Neural cell (in vitro differentiated cells): ENCODE measurements around the gene ITPR3. TPM values are rescaled to one million over a fixed set of nuclear protein-coding genes. Genes with fewer than 3 reads are reported as not detected.

Source experiments
- H2AFZ ChIP-seq: fragments of 200-600, 300-800 bp; sonication (generic), shearing (Covaris generic); 2 replicates; pipeline ENCODE4 v1.6.0; 2014; ENCODE audit warnings: low read depth, mild to moderate bottlenecking, antibody characterized with exemption, low read length, moderate library complexity
- H3F3A ChIP-seq: fragments of 200-600 bp; shearing (Covaris generic); 2 replicates; pipeline ENCODE4 v1.6.1; 2016; ENCODE audit warnings: mild to moderate bottlenecking, moderate library complexity, mixed read lengths, antibody characterized with exemption, low read length; ENCODE audit not compliant: insufficient read depth, poor library complexity, severe bottlenecking
- H3K27ac ChIP-seq: fragments of 200-600, 300-800 bp; sonication (generic), shearing (Covaris generic); 2 replicates; pipeline ENCODE4 v1.5.1; 2014; ENCODE audit warnings: mild to moderate bottlenecking, low read length, moderate library complexity
- H3K27me3 ChIP-seq: fragments of 300-800, 200-600 bp; sonication (generic), shearing (Covaris generic); 2 replicates; pipeline ENCODE4 v1.6.0; 2014; ENCODE audit warnings: mild to moderate bottlenecking, low read depth, low read length, moderate library complexity; ENCODE audit not compliant: insufficient read depth
- H3K36me3 ChIP-seq: fragments of 300-800, 200-600 bp; sonication (generic), shearing (Covaris generic); 2 replicates; pipeline ENCODE4 v1.5.1; 2014; ENCODE audit warnings: mild to moderate bottlenecking, antibody characterized with exemption, low read length, moderate library complexity; ENCODE audit not compliant: insufficient read depth
- H3K4me2 ChIP-seq: fragments of 300-800, 200-600 bp; sonication (generic), shearing (Covaris generic); 2 replicates; pipeline ENCODE4 v1.6.0; 2014; ENCODE audit warnings: mild to moderate bottlenecking, low read length
- H3K4me3 ChIP-seq: fragments of 300-800, 200-600 bp; sonication (generic), shearing (Covaris generic); 2 replicates; pipeline ENCODE4 v1.5.1; 2014; ENCODE audit warnings: mild to moderate bottlenecking, low read length, moderate library complexity
- H3K79me2 ChIP-seq: fragments of 200-600 bp; shearing (Covaris generic); replicated peaks from 2 replicates; pipeline ENCODE4 v1.6.0; 2014; ENCODE audit warnings: mild to moderate bottlenecking, low read length, moderate library complexity; ENCODE audit not compliant: insufficient read depth
- H3K9ac ChIP-seq: fragments of 300-800, 200-600 bp; sonication (generic), shearing (Covaris generic); 2 replicates; pipeline ENCODE4 v1.6.1; 2016; ENCODE audit warnings: mild to moderate bottlenecking, low read length, mixed read lengths
- H3K9me2 ChIP-seq: fragments of 200-600 bp; shearing (Covaris generic); 2 replicates; pipeline ENCODE4 v1.6.1; 2016; ENCODE audit warnings: mild to moderate bottlenecking, low read length, mixed read lengths; ENCODE audit not compliant: insufficient read depth
- H3K9me3 ChIP-seq: fragments of 200-600, 300-800 bp; sonication (generic), shearing (Covaris generic); 2 replicates; pipeline ENCODE4 v1.6.1; 2016; ENCODE audit warnings: mild to moderate bottlenecking, mixed run types, low read length, moderate library complexity, mixed read lengths
- H4K20me1 ChIP-seq: fragments of 200-600 bp; shearing (Covaris generic); 2 replicates; pipeline ENCODE4 v1.6.1; 2016; ENCODE audit warnings: mild to moderate bottlenecking, mixed run types; ENCODE audit not compliant: insufficient read depth
- EP300 ChIP-seq: fragments of 450-650 bp; conservative IDR thresholded peaks from 2 replicates; pipeline ENCODE4 v1.6.1; 2014; ENCODE audit warnings: antibody characterized with exemption, mild to moderate bottlenecking, moderate library complexity; ENCODE audit not compliant: poor library complexity, severe bottlenecking
- EZH2 ChIP-seq: fragments of 200-600, 300-800 bp; shearing (Covaris generic), sonication (generic); IDR thresholded peaks from 2 replicates; pipeline ENCODE4 v1.6.1; 2014; ENCODE audit warnings: antibody characterized with exemption, low read length, borderline replicate concordance, mild to moderate bottlenecking; ENCODE audit not compliant: insufficient read depth, poor library complexity, severe bottlenecking
- MXI1 ChIP-seq: fragments of 450-650 bp; conservative IDR thresholded peaks from 2 replicates; pipeline ENCODE4 v1.6.1; 2014; ENCODE audit warnings: antibody characterized with exemption, mild to moderate bottlenecking; ENCODE audit not compliant: poor library complexity, severe bottlenecking
- POLR2AphosphoS5 ChIP-seq: IDR thresholded peaks from 2 replicates; pipeline ENCODE4 v1.6.1; 2012
- RAD21 ChIP-seq: fragments of 450-650 bp; conservative IDR thresholded peaks from 2 replicates; pipeline ENCODE4 v1.6.1; 2014; ENCODE audit warnings: antibody characterized with exemption, mild to moderate bottlenecking, moderate library complexity
- SMC3 ChIP-seq: fragments of 450-650 bp; conservative IDR thresholded peaks from 2 replicates; pipeline ENCODE4 v1.6.1; 2014; ENCODE audit warnings: antibody characterized with exemption, mild to moderate bottlenecking, moderate library complexity; ENCODE audit not compliant: poor library complexity
- TAF1 ChIP-seq: IDR thresholded peaks from 2 replicates; pipeline ENCODE4 v1.6.1; 2012; ENCODE audit warnings: low read depth
- polyA plus RNA-seq: library from polyadenylated mRNA; depleted of rRNA; stranded (reverse); fragments of >200 nt; gene quantifications from 2 replicates; pipeline ENCODE4 v1.2.3, GENCODE V29; 2014
- TF ChIP-seq, protein P1 (sequence below): IDR thresholded peaks from 2 replicates; pipeline ENCODE4 v1.6.1; 2012; ENCODE audit warnings: borderline replicate concordance
- TF ChIP-seq, protein P2 (sequence below): fragments of 450-650 bp; IDR thresholded peaks from 2 replicates; pipeline ENCODE4 v1.5.1; 2014; ENCODE audit warnings: antibody characterized with exemption, mild to moderate bottlenecking, moderate library complexity; ENCODE audit not compliant: poor library complexity, severe bottlenecking

ITPR3 gene
- polyA plus RNA-seq, 1 donor from 2014 or later = 0.11 TPM

DNA sequence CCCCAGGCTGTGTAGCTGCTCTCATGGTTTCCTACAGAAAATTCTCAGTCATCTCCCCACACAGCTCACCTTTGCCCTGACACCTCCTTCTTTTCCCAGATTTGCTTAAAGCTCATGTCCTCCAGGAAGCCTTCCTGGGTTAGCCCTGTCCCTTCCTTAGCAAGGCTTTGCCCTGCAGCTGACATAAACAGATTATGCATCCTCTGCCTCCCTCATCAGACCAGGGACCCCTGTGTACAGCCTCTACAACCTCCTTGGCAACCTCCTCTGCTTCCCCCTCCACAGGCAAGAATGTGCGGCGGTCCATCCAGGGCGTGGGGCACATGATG lies 50.6 kb downstream of the ITPR3 start:
- H3K27ac ChIP-seq = no peak overlapping the region
- H3K9me3 ChIP-seq = no peaks in the 10 kb centered on the region
- no peak overlapping the region for H3K9ac ChIP-seq
- H3K9me2 ChIP-seq = no peaks in the 10 kb centered on the region
- no peaks in the 10 kb centered on the region for H3F3A ChIP-seq
- H3K36me3 ChIP-seq = no peaks in the 10 kb centered on the region
- no peak overlapping the region for H3K4me3 ChIP-seq
- no peaks in the 10 kb centered on the region for H3K27me3 ChIP-seq
- no peak overlapping the region for H3K4me2 ChIP-seq
- TF ChIP-seq, protein P1, sequence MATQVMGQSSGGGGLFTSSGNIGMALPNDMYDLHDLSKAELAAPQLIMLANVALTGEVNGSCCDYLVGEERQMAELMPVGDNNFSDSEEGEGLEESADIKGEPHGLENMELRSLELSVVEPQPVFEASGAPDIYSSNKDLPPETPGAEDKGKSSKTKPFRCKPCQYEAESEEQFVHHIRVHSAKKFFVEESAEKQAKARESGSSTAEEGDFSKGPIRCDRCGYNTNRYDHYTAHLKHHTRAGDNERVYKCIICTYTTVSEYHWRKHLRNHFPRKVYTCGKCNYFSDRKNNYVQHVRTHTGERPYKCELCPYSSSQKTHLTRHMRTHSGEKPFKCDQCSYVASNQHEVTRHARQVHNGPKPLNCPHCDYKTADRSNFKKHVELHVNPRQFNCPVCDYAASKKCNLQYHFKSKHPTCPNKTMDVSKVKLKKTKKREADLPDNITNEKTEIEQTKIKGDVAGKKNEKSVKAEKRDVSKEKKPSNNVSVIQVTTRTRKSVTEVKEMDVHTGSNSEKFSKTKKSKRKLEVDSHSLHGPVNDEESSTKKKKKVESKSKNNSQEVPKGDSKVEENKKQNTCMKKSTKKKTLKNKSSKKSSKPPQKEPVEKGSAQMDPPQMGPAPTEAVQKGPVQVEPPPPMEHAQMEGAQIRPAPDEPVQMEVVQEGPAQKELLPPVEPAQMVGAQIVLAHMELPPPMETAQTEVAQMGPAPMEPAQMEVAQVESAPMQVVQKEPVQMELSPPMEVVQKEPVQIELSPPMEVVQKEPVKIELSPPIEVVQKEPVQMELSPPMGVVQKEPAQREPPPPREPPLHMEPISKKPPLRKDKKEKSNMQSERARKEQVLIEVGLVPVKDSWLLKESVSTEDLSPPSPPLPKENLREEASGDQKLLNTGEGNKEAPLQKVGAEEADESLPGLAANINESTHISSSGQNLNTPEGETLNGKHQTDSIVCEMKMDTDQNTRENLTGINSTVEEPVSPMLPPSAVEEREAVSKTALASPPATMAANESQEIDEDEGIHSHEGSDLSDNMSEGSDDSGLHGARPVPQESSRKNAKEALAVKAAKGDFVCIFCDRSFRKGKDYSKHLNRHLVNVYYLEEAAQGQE = no peak
- TF ChIP-seq SMC3 (no peak), MXI1 (no peak), EP300 (no peak), RAD21 (no peak)
- no peak overlapping the region for H2AFZ ChIP-seq
- no peaks in the 10 kb centered on the region for H4K20me1 ChIP-seq
- no peaks in the 10 kb centered on the region for H3K79me2 ChIP-seq

DNA sequence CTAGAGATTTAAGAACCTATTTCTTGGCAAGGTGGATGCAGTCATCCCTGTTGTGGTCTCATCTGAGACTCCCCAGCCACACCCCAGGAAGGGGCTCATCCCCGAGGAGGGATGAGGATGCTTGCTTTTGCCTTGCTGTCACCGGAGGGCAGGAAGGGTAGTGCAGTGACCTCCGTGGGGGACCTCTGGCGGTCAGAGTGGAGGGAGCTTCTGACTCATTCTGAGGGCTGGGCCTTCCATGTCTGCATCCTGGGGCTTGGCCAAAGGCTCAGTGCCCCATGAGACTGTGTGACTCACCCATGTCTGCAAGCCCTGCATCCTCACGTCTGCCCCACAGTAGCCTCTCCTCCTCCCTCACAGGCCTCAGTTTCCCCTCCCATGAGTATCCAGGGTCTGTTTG lies 51.7 kb downstream of the ITPR3 start:
- Histone ChIP-seq H3K27me3 (no peaks in the 10 kb centered on the region), H3K4me2 (no peak overlapping the region), H3K4me3 (no peak overlapping the region), H3K79me2 (no peaks in the 10 kb centered on the region), H3K36me3 (no peaks in the 10 kb centered on the region), H3K9me2 (no peaks in the 10 kb centered on the region), H4K20me1 (no peaks in the 10 kb centered on the region), H3K9me3 (no peaks in the 10 kb centered on the region), H3K9ac (no peak overlapping the region), H3K27ac (no peak overlapping the region), H2AFZ (no peak overlapping the region), H3F3A (no peaks in the 10 kb centered on the region)
- TF ChIP-seq, protein P2, sequence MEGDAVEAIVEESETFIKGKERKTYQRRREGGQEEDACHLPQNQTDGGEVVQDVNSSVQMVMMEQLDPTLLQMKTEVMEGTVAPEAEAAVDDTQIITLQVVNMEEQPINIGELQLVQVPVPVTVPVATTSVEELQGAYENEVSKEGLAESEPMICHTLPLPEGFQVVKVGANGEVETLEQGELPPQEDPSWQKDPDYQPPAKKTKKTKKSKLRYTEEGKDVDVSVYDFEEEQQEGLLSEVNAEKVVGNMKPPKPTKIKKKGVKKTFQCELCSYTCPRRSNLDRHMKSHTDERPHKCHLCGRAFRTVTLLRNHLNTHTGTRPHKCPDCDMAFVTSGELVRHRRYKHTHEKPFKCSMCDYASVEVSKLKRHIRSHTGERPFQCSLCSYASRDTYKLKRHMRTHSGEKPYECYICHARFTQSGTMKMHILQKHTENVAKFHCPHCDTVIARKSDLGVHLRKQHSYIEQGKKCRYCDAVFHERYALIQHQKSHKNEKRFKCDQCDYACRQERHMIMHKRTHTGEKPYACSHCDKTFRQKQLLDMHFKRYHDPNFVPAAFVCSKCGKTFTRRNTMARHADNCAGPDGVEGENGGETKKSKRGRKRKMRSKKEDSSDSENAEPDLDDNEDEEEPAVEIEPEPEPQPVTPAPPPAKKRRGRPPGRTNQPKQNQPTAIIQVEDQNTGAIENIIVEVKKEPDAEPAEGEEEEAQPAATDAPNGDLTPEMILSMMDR = no peak
- TF ChIP-seq RAD21 (no peak), EZH2 (no peak), POLR2AphosphoS5 (no peak), MXI1 (no peak), TAF1 (no peak), SMC3 (no peak), EP300 (no peak)
- TF ChIP-seq, protein P1 = no peak
